ENCODE results near the gene PEX6.

- no peak for TF ChIP-seq CTCF (IDR thresholded peaks at IDR 0.05)
- TF ChIP-seq POLR2AphosphoS5 (IDR thresholded peaks at IDR 0.05) = peak in 1 of 2 donors; percentile 18
- TF ChIP-seq POLR2A (IDR thresholded peaks at IDR 0.05) = no peak
These were observed 5.1 kb downstream of the PEX6 start for GRCh38 chr6:42973926-42974325.

Data from upper lobe of left lung (tissue), 4 donors.